ENCODE results near the gene PRMT1.

DNA sequence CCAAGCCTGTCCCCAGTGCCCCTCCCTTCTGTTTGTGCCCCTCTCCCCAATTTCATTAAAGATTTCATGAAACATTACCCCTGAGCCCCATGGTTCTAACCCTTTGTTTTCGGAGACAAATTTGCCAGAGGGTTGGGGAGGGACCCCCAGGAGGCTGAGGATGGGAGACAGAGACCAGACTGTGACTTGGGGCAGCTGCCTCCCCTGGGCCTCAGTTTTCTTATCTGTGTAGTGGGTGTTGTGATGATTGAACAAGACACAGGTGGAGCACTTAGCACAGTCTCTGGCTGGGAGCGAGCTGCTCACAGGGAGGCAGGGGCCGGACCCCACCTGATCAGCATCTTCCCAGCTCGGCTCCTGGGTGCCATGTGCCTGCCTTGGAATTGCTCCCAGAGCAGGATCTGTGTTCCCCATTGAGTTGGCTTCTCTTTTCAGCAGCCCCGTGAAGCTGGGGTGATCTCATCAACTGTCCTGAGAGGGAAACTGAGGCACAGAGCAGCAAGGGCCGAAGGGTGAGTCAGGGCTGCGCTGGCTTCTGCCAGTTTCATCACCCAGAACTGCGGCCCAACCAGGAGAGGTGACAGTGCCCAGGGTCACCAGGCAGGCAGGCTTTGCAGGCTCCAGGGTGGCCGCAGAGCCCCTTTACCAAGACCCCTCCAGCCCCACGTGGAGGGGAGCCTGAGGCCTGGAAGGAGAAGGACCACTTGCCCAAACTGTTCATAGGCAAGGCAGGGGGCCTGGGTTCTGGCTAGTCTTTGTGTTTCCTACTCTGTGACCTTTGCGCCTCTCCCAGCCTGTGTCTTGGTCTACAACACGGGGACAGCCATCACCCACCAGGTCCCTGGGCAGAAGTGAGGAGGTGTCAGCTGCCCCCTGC lies 18.3 kb upstream of the PRMT1 start:
- TF ChIP-seq FIP1L1 (IDR thresholded peaks at IDR 0.05; ENCODE audit: borderline replicate concordance, insufficient read depth, low read depth, low read length), result no peak
- TF ChIP-seq ZBTB7A (CRISPR knock-in tag; IDR thresholded peaks at IDR 0.05), result no peak

All from HepG2 (cell line).